HUES64 (cell line): Measurements from ENCODE around the gene NOM1.
"Not testable (repeated sequence)": the region's sequence is repeated elsewhere in the genome, so short reads cannot be mapped to it uniquely, and the experiment has no call there.

Source experiments
- H3K27ac ChIP-seq: 2 replicates; pipeline ENCODE4 v1.7.0; 2013; ENCODE audit warnings: low read depth, low read length, inconsistent platforms
- H3K27me3 ChIP-seq: 2 replicates; pipeline ENCODE4 v1.6.1; 2013; ENCODE audit warnings: mild to moderate bottlenecking, low read length; ENCODE audit not compliant: insufficient read depth
- H3K36me3 ChIP-seq: 2 replicates; pipeline ENCODE4 v1.6.1; 2013; ENCODE audit warnings: mild to moderate bottlenecking, low read length; ENCODE audit not compliant: insufficient read depth
- H3K4me1 ChIP-seq: 2 replicates; pipeline ENCODE4 v1.6.1; 2013; ENCODE audit warnings: mild to moderate bottlenecking, low read length, moderate library complexity; ENCODE audit not compliant: insufficient read depth
- H3K4me3 ChIP-seq: 2 replicates; pipeline ENCODE4 v1.5.1; 2013; ENCODE audit warnings: mild to moderate bottlenecking, low read length, moderate library complexity
- H3K9ac ChIP-seq: 2 replicates; pipeline ENCODE4 v1.6.1; 2013; ENCODE audit warnings: mild to moderate bottlenecking, low read depth, low read length
- H3K9me3 ChIP-seq: 2 replicates; pipeline ENCODE4 v1.6.1; 2013; ENCODE audit warnings: low read depth, low read length; ENCODE audit not compliant: insufficient read depth
- whole genome bisulfite sequencing: fragments of 150-250, 120-280 bp; methylation state at CpG from one replicate; pipeline ENCODE4 v1.1.7; 2013; ENCODE audit warnings: missing lambda C conversion rate; 5-methylcytosine and 5-hydroxymethylcytosine counted together

The NOM1 gene

DNA sequence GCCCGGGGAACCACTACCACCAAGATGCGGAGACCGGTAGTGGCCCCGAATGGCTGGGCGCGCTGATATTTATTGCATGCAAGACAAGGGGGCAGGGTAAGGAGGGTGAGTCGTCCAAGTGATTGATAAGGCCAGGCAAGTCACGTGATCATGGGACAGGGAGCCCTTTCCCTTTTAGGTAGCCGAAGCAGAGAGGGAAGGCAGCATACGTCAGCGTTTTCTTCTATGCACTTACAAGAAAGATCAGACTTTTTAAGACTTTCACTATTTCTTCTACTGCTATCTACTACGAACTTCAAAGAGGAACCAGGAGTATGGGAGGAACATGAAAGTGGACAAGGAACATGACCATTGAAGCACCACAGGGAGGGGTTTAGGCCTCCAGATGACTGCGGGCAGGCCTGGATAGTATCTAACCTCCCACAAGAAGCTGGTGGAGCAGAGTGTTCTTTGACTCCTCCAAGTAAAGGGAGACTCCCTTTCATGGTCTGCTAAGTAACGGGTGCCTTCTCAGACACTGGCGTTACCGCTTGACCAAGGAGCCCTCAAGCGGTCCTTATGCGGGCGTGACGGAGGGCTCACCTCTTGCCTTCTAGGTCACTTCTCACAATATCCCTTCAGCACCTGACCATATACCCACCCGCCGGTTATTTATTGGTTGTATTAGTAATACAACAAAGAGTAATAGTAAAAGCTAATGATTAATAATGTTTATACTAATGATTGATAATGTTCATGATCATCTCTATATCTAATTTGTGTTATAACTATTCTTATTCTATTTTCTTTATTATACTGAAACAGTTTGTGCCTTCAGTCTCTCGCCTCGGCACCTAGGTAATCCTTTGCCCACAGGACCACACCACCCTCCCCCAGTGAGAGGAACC, 28.8 kb upstream of the NOM1 start:
- not testable (repeated sequence) for H3K4me3 ChIP-seq, H3K9me3 ChIP-seq, H3K9ac ChIP-seq, H3K27ac ChIP-seq, H3K27me3 ChIP-seq, H3K36me3 ChIP-seq, H3K4me1 ChIP-seq
- 92% methylated on average over 22 of the region's 24 CpGs for WGBS

DNA sequence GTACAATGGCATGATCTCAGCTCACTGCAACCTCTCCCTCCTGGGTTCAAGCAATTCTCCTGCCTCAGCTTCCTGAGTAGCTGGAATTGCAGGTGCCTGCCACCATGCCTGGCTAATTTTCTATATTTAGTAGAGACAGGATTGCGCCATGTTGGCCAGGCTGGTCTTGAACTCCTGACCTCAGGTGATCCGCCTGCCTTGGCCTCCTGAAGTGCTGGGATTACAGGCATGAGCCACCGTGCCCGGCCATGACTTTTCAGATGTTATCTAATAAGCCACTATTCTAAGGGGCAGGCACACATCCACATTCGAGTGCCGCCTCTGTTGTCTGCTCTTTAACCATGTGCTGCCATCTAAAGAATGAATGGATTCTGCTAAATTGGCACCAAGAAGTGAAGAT, 27.2 kb upstream of the NOM1 start:
- H3K9ac ChIP-seq, H3K4me1 ChIP-seq, H3K27ac ChIP-seq: not testable (repeated sequence)

DNA sequence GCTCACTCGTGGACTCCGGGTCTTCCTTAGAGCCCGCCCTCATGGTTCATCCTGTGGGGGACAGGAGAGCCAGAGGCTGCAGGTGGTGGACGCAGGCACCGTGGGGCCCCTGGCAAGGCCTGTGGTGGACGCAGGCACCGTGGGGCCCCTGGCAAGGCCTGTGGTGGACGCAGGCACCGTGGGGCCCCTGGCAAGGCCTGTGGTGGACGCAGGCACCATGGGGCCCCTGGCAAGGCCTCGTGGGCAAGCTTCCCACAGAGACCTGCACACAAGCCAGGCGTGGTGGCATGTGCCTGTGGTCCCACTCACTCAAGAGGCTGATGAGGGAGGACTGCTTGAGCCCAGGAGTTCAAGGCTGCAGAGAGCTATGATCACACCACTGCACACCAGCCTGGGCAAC, 23.7 kb upstream of the NOM1 start:
- H3K4me3 ChIP-seq, H3K36me3 ChIP-seq, H3K27ac ChIP-seq, H3K27me3 ChIP-seq, H3K9ac ChIP-seq, H3K4me1 ChIP-seq, H3K9me3 ChIP-seq: not testable (repeated sequence)
- 91% methylated on average over 12 of the region's 12 CpGs for WGBS

More for the DNA sequence above, 27.2 kb upstream of the NOM1 start:
- not testable (repeated sequence) for H3K36me3 ChIP-seq, H3K27me3 ChIP-seq, H3K9me3 ChIP-seq, H3K4me3 ChIP-seq
- WGBS, result 93% methylated on average over 6 of the region's 6 CpGs

DNA sequence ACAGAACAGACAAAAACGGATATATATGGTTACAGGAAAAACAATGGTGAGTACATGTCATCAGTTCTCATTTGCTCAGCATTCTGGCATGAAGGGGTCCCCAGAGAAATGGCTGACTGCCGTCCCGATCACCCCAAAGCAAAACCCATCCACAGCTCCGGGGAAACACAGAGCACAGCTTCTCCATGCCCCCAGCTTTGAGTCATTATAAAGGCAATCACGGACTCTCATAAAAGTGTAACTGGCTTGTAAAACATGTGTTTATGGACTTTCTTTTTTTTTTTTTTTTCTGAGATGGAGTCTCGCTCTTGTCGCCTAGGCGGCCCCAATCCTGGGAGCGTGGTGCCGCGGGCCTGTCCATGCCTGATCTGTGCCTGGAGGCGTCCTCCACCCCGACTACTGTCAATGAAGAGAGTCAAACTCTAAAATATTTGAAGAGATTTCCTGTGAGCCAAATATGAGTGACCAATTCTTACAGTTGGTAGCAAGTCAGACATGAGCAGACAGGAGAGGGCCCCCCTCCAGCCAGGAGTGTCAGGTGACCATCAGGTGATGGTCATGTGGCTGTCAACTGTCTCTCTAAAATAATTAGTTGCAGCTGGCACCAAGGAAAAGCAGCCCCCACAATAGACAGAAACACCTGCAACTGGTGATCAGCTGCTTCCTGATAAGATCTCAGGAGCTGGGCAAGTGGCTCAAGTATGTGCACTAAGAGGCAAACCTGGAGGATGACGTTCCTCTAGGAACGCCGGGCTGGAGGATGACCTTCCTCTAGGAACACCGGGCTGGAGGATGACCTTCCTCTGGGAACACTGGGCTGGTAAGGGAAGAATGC, 21.7 kb upstream of the NOM1 start:
- Histone ChIP-seq H3K4me3 (no peak overlapping the region), H3K9me3 (no peaks in the 10 kb centered on the region), H3K27me3 (no peaks in the 10 kb centered on the region), H3K36me3 (no peaks in the 10 kb centered on the region), H3K9ac (no peak overlapping the region), H3K27ac (no peak overlapping the region), H3K4me1 (0 out of 2 replicates have a peak, but pooled peaks cover 4% of the 10 kb centered on the region)
- 87% methylated on average over 17 of the region's 17 CpGs for WGBS

DNA sequence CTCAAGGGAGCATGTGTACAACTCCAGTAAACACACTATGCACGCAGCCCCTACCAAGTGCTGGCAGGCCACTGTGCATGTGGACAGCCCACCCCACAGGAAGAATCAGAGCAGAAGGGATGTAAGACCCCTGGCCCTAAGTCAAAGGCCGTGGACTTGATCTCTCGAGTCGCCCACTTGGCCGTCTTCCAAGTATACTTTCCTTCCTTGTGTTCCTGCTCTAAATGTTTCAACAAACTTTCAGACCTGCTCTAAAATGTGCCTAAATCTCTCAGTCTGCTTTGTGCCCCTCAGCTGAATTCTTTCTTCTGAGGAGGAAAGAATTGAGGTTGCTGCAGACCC, 21.1 kb upstream of the NOM1 start:
- 95% methylated on average over 5 of the region's 5 CpGs for WGBS

DNA sequence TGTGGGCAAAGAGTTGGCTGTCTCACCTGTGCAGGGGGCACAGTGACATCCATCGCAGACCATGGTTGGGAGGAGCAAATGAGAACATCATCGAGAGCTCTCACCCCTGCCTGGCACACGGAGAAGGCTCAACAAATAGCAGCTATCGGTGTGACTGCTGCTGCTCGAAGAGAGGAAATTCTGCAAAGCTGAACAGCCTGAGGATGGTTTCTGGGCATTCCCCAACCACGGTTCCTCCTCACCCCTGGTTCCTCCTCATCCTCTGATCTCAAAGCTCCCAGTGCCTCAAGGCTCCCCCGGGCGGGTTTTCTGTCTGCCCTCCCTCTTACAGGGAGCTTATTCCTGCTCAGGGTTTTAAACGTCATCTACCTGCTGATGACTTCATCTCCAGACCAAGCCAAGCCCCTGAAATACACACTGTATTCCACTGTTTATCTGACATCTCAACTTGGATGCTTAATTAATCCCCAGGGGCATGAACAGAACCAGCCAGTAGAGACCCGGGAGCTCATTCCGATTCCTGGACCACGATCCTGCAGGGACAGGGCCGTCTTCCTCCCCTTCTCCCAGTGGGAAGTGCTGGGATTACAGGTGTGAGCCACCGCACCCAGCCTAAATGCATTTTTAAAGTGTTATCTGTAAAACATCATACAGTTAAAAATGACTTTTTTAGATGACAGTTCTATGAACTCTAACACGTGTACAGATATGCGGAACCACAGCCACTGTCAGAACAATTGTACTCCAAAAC, 19.5 kb upstream of the NOM1 start:
- H3K4me3 ChIP-seq, result no peak overlapping the region
- 71% methylated on average over 15 of the region's 16 CpGs for WGBS

More for the DNA sequence above, 21.1 kb upstream of the NOM1 start:
- Histone ChIP-seq H3K27ac (no peak overlapping the region), H3K9ac (no peak overlapping the region), H3K4me3 (no peak overlapping the region), H3K27me3 (no peaks in the 10 kb centered on the region), H3K4me1 (0 out of 2 replicates have a peak, but pooled peaks cover 4% of the 10 kb centered on the region), H3K36me3 (no peaks in the 10 kb centered on the region), H3K9me3 (no peaks in the 10 kb centered on the region)

DNA sequence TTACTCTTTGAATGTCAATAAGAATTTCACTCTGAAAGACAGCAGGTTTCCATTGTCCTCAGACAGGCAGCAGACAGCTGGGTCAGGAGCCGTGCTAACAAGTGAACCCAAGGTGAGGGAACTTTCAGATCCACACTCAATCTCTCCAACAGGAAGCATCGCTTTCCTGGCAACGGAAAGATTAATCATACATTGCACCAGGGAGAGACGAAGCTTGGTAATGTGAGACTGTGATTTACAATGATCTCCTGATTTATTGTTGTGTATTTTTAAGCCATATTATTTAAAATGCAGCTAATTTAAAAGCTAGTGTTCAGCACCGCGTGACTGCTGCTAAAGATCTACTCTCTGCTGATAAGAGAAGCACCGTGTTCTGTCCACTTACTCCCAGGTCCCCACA, 17.5 kb upstream of the NOM1 start:
- Histone ChIP-seq H3K4me1 (0 out of 2 replicates have a peak, but pooled peaks cover 4% of the 10 kb centered on the region), H3K27me3 (no peaks in the 10 kb centered on the region), H3K9ac (no peak overlapping the region), H3K9me3 (no peaks in the 10 kb centered on the region), H3K27ac (no peak overlapping the region), H3K4me3 (no peak overlapping the region), H3K36me3 (no peaks in the 10 kb centered on the region)
- 84% methylated on average over 7 of the region's 7 CpGs for WGBS

More for the DNA sequence above, 19.5 kb upstream of the NOM1 start:
- no peaks in the 10 kb centered on the region for H3K9me3 ChIP-seq
- no peaks in the 10 kb centered on the region for H3K27me3 ChIP-seq
- H3K9ac ChIP-seq, result no peak overlapping the region
- no peak overlapping the region for H3K27ac ChIP-seq
- H3K4me1 ChIP-seq, result 0 out of 2 replicates have a peak, but pooled peaks cover 4% of the 10 kb centered on the region
- H3K36me3 ChIP-seq, result no peaks in the 10 kb centered on the region

DNA sequence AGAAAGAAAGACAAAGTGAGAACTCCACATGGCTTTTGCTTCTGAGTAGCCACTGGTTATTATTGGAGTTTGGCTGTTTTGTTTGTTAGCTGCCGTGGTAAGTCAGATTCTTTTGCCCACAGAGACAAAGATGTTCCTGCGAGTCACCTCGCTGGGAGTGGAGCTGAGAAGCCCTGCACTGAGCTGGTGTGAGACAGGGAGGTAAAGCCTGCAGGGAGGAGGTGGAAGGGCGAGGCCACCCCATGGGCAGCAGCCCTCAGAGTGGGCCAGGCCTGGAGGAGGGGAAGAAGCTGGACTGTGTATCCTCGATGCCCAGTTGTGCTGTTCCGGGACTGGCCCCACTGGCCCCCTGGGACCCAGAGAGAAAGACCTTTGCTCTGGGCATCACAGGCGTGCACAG, 14.3 kb upstream of the NOM1 start:
- Histone ChIP-seq H3K27ac (no peak overlapping the region), H3K36me3 (no peaks in the 10 kb centered on the region), H3K9me3 (no peaks in the 10 kb centered on the region), H3K4me1 (0 out of 2 replicates have a peak, but pooled peaks cover 4% of the 10 kb centered on the region), H3K4me3 (no peak overlapping the region), H3K9ac (no peak overlapping the region), H3K27me3 (no peaks in the 10 kb centered on the region)
- 89% methylated on average over 7 of the region's 7 CpGs for WGBS

DNA sequence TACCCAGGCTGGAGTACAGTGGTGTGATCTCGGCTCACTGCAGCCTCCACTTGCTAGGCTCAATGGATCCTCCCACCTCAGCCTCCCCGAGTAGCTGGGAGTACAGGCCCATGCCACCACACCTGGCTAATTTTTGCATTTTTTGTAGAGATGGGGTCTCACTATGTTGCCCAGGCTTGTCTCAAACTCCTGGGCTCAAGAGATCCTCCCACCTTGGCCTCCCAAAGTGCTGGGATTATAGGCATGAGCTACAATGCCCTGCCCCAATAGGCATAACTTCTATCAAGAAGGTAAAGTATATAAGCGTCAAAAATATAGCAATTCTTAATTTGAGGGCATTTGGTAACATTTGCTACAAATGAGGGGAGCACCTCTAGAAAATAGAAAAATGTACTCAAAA, 12.7 kb upstream of the NOM1 start:
- not testable (repeated sequence) for H3K27me3 ChIP-seq, H3K36me3 ChIP-seq, H3K9me3 ChIP-seq, H3K4me3 ChIP-seq, H3K9ac ChIP-seq, H3K27ac ChIP-seq, H3K4me1 ChIP-seq
- WGBS, result 91% methylated on average over 3 of the region's 3 CpGs

DNA sequence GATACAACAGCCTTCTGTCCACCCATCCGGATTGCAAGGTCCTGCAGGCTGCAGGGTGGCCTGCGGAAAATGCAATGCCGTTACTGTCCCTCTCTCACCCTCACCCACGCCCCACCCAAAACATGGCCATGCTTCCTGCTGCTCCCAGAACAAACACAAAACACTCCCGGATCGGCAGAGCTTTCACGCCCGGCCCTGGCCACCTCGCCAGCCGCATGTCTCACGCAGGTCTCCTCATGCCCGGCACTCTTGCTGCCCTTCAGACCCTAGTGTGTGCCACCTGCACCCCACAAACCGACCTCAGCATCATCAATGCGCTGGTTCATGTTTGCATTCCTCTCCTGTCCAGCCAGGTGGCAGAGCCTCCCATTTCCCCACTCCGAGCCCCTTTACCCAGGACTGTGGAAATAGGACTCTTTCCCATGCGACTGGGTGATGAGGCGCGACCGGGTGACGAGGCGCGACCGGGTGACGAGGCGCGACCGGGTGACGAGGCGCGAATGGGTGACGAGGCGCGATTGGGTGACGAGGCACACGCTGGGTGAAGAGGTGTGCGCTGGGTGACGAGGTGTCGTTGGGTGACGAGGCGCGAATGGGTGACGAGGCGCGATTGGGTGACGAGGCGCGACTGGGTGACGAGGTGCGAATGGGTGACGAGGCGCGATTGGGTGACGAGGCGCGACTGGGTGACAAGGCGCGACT, 8.9 kb upstream of the NOM1 start:
- Histone ChIP-seq H3K27me3 (peaks cover 6% of the 10 kb centered on the region; the same call in 1 of the 2 replicates), H3K4me1 (no peaks in the 10 kb centered on the region; the same call in 1 of the 2 replicates), H3K27ac (no peak overlapping the region), H3K36me3 (no peaks in the 10 kb centered on the region), H3K4me3 (no peak overlapping the region), H3K9me3 (no peaks in the 10 kb centered on the region), H3K9ac (no peak overlapping the region)
- WGBS, result 95% methylated on average over 57 of the region's 57 CpGs
